Smooth muscle cell (in vitro differentiated cells): ENCODE measurements around the gene CNIH3. TPM values are rescaled to one million over a fixed set of nuclear protein-coding genes. Genes with fewer than 3 reads are reported as not detected.

Source experiments
- DNase-seq: peaks from one replicate; lab custom pipeline; 2025; ENCODE audit not compliant: unreplicated experiment; lab: John Stamatoyannopoulos, UW
- H2AFZ ChIP-seq: fragments of 200-600 bp; sonication (generic); 2 replicates; pipeline ENCODE4 v1.6.0; 2016; ENCODE audit warnings: antibody characterized with exemption, low read depth, mild to moderate bottlenecking
- H3F3A ChIP-seq: fragments of 200-600 bp; sonication (generic); 2 replicates; pipeline ENCODE4 v1.6.0; 2017; ENCODE audit warnings: antibody characterized with exemption, low read depth
- H3K27ac ChIP-seq: fragments of 200-600 bp; sonication (generic); 2 replicates; pipeline ENCODE4 v1.5.1; 2016; ENCODE audit warnings: low read depth, mild to moderate bottlenecking
- H3K27me3 ChIP-seq: fragments of 200-600 bp; sonication (generic); 2 replicates; pipeline ENCODE4 v1.6.1; 2016; ENCODE audit warnings: low read depth, mild to moderate bottlenecking
- H3K36me3 ChIP-seq: fragments of 200-600 bp; sonication (generic); 2 replicates; pipeline ENCODE4 v1.5.1; 2016; ENCODE audit warnings: low read depth
- H3K4me1 ChIP-seq: fragments of 200-600 bp; sonication (generic); 2 replicates; pipeline ENCODE4 v1.5.1; 2016; ENCODE audit warnings: low read depth
- H3K4me2 ChIP-seq: fragments of 200-600 bp; sonication (generic); 2 replicates; pipeline ENCODE4 v1.6.0; 2016; ENCODE audit warnings: mild to moderate bottlenecking
- H3K4me3 ChIP-seq: fragments of 200-600 bp; sonication (generic); 2 replicates; pipeline ENCODE4 v1.5.1; 2016; ENCODE audit warnings: mild to moderate bottlenecking
- H3K79me2 ChIP-seq: fragments of 200-600 bp; sonication (generic); 2 replicates; pipeline ENCODE4 v1.6.0; 2016; ENCODE audit warnings: low read depth, mild to moderate bottlenecking
- H3K9ac ChIP-seq: fragments of 200-600 bp; sonication (generic); 2 replicates; pipeline ENCODE4 v1.6.0; 2016; ENCODE audit warnings: low read depth
- H3K9me3 ChIP-seq: fragments of 200-600 bp; sonication (generic); replicated peaks from 2 replicates; pipeline ENCODE4 v1.5.1; 2016; ENCODE audit warnings: low read depth
- H4K20me1 ChIP-seq: fragments of 200-600 bp; sonication (generic); 2 replicates; pipeline ENCODE4 v1.6.0; 2016; ENCODE audit warnings: low read depth
- CTCF ChIP-seq: fragments of 200-600 bp; sonication (generic); IDR thresholded peaks from 2 replicates; pipeline ENCODE4 v1.5.1; 2017; ENCODE audit warnings: borderline replicate concordance, mild to moderate bottlenecking, antibody characterized with exemption; ENCODE audit not compliant: insufficient read depth, poor library complexity, severe bottlenecking
- WGBS: methylation state at CpG from one replicate; pipeline ENCODE4 v1.1.7; 2016; ENCODE audit warnings: low lambda C conversion rate; 5-methylcytosine and 5-hydroxymethylcytosine counted together
- polyA plus RNA-seq: library from polyadenylated mRNA; unstranded; fragments of >200 nt; fragmentation: Nextera tagmentation; extraction: Ambion mirVana; gene quantifications from 2 replicates; pipeline ENCODE4 v1.2.1, GENCODE V29; 2016
- total RNA-seq: library from RNA; depleted of rRNA; stranded (reverse); fragments of >200 nt; gene quantifications from 2 replicates; pipeline ENCODE4 v1.2.3, GENCODE V29; 2014

The CNIH3 gene
- total and polyA plus RNA-seq, 2 experiments from 2014 or later = 6.6 to 8.0 TPM

GRCh38 chr1:224766266-224766665 lies 150.1 kb downstream of the CNIH3 start:
- Histone ChIP-seq H3K9me3 (no peaks in the 10 kb centered on the region), H3K27ac (no peak overlapping the region), H3K27me3 (no peaks in the 10 kb centered on the region), H3K4me1 (peaks cover 5% of the 10 kb centered on the region), H3K4me2 (no peak overlapping the region), H2AFZ (no peak overlapping the region), H3F3A (no peaks in the 10 kb centered on the region), H3K79me2 (no peaks in the 10 kb centered on the region), H3K36me3 (no peaks in the 10 kb centered on the region), H3K9ac (no peak overlapping the region), H3K4me3 (no peak overlapping the region), H4K20me1 (no peaks in the 10 kb centered on the region)
- no peak for DNase-seq
- no peak for TF ChIP-seq CTCF
- 82% methylated on average over 4 of the region's 4 CpGs for WGBS

GRCh38 chr1:224767031-224767430 lies 150.9 kb downstream of the CNIH3 start:
- peaks cover 5% of the 10 kb centered on the region for H3K4me1 ChIP-seq
- no peak overlapping the region for H3K27ac ChIP-seq
- H2AFZ ChIP-seq = no peak overlapping the region
- no peak overlapping the region for H3K9ac ChIP-seq
- no peak overlapping the region for H3K4me2 ChIP-seq
- no peak for TF ChIP-seq CTCF
- H3K79me2 ChIP-seq = no peaks in the 10 kb centered on the region
- 87% methylated on average over 3 of the region's 3 CpGs for WGBS
- H3K4me3 ChIP-seq = no peak overlapping the region
- H4K20me1 ChIP-seq = no peaks in the 10 kb centered on the region
- no peaks in the 10 kb centered on the region for H3K9me3 ChIP-seq
- H3K27me3 ChIP-seq = no peaks in the 10 kb centered on the region
- H3F3A ChIP-seq = no peaks in the 10 kb centered on the region
- DNase-seq = no peak
- H3K36me3 ChIP-seq = no peaks in the 10 kb centered on the region

GRCh38 chr1:224767676-224768075 lies 151.6 kb downstream of the CNIH3 start:
- Histone ChIP-seq H3K9ac (no peak overlapping the region), H3K27me3 (no peaks in the 10 kb centered on the region), H3K4me3 (no peak overlapping the region), H3K27ac (no peak overlapping the region), H3K4me2 (no peak overlapping the region), H3K4me1 (peaks cover 5% of the 10 kb centered on the region), H3F3A (no peaks in the 10 kb centered on the region), H4K20me1 (no peaks in the 10 kb centered on the region), H3K9me3 (no peaks in the 10 kb centered on the region), H2AFZ (no peak overlapping the region), H3K79me2 (no peaks in the 10 kb centered on the region), H3K36me3 (no peaks in the 10 kb centered on the region)
- no peak for TF ChIP-seq CTCF
- no peak for DNase-seq
- WGBS = 92% methylated on average over 2 of the region's 2 CpGs

- no peak for TF ChIP-seq CTCF
- 96% methylated on average over 6 of the region's 6 CpGs for WGBS
- no peaks in the 10 kb centered on the region for H3K27me3 ChIP-seq
- H3K9ac ChIP-seq = no peak overlapping the region
- H3K4me3 ChIP-seq = no peak overlapping the region
- no peaks in the 10 kb centered on the region for H3K9me3 ChIP-seq
- H3K4me2 ChIP-seq = no peak overlapping the region
- H3F3A ChIP-seq = no peaks in the 10 kb centered on the region
- H3K27ac ChIP-seq = no peak overlapping the region
- no peak overlapping the region for H2AFZ ChIP-seq
- H3K36me3 ChIP-seq = no peaks in the 10 kb centered on the region
- DNase-seq = no peak
- H3K79me2 ChIP-seq = no peaks in the 10 kb centered on the region
- H4K20me1 ChIP-seq = no peaks in the 10 kb centered on the region
- peaks cover 5% of the 10 kb centered on the region for H3K4me1 ChIP-seq
Measured at GRCh38 chr1:224768971-224769370, 152.9 kb downstream of the CNIH3 start.
